ENCODE results near the gene KLHL29.

DNA sequence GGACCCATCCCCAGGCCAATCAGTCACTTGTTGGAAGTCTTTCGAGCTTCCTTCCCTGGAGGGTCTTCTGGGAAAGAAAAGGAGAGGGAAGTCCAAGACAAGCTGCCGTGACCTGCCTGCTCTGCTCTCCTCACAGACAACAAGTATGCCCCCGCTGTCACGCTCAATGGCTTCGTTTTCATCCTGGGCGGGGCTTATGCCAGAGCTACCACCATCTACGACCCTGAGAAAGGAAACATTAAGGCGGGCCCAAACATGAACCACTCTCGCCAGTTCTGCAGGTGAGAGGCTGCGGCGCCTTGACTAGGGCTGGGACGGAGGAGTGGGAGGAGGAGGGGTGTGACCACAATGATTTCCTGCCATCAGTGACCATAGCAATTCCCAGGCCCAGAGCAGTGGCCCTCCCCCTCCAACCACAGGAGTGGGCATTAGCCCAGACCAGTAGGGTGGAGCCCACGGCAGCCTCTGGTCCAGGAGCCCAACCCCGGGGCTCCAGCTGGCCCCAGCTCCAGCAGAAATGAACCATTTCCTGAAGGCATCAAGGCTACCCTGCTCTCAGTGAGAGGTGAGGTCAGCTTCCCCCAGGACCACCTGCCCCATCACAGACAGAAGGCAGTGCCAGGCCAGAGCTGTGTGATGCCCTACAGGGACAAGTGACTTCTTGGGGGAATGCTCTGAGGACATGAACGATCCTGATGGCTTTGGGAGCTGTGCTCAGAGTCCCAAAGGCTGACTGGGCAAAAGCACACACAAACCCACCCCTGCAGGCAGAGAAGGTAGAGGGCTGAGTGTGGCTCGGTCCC, 318.8 kb downstream of the KLHL29 start:
- TF ChIP-seq, protein P1, sequence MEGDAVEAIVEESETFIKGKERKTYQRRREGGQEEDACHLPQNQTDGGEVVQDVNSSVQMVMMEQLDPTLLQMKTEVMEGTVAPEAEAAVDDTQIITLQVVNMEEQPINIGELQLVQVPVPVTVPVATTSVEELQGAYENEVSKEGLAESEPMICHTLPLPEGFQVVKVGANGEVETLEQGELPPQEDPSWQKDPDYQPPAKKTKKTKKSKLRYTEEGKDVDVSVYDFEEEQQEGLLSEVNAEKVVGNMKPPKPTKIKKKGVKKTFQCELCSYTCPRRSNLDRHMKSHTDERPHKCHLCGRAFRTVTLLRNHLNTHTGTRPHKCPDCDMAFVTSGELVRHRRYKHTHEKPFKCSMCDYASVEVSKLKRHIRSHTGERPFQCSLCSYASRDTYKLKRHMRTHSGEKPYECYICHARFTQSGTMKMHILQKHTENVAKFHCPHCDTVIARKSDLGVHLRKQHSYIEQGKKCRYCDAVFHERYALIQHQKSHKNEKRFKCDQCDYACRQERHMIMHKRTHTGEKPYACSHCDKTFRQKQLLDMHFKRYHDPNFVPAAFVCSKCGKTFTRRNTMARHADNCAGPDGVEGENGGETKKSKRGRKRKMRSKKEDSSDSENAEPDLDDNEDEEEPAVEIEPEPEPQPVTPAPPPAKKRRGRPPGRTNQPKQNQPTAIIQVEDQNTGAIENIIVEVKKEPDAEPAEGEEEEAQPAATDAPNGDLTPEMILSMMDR (IDR thresholded peaks at IDR 0.05) = no peak
- TF ChIP-seq POLR2A (IDR thresholded peaks at IDR 0.05) = no peak
